Transverse colon (tissue), 4 donors: ENCODE results near the gene ZNF366.

Experiments
- CTCF ChIP-seq, 5 experiments: fragments of 200-600 bp in 3 of 5; fragments of 450-650 bp in 2 of 5; sonication (generic) in 3 of 5; IDR thresholded peaks; 1 replicate in 2 of 5; 2 replicates in 3 of 5; pipeline ENCODE4 v1.5.1; 2016 to 2017; ENCODE audit warnings: antibody characterized with exemption in 5 of 5, inconsistent platforms in 3 of 5, mild to moderate bottlenecking in 2 of 5, moderate library complexity in 1 of 5
- EP300 ChIP-seq: sonication (generic); formaldehyde crosslinking; IDR thresholded peaks from one replicate; pipeline ENCODE4 v1.6.1; 2017; ENCODE audit warnings: antibody characterized with exemption, low read depth
- POLR2A ChIP-seq: fragments of 450-650 bp; IDR thresholded peaks from one replicate; pipeline ENCODE4 v1.6.1; 2016; ENCODE audit warnings: antibody characterized with exemption, mild to moderate bottlenecking, moderate library complexity
- POLR2AphosphoS5 ChIP-seq, 3 donors: sonication (generic); formaldehyde crosslinking; IDR thresholded peaks; one replicate each; pipeline ENCODE4 v1.6.1; 2016; ENCODE audit warnings: antibody characterized with exemption in 3 of 3

GRCh38 chr5:72556351-72557166 lies 49.3 kb upstream of the ZNF366 start:
- TF ChIP-seq CTCF (IDR thresholded peaks at IDR 0.05) (no peak), POLR2A (no peak), POLR2AphosphoS5 (IDR thresholded peaks at IDR 0.05) (peak in 1 of 3 donors; percentile 15), EP300 (no peak)
